B cell (primary cell): Measurements from ENCODE around the gene SERPINB7. TPM values are rescaled to one million over a fixed set of nuclear protein-coding genes. Genes with fewer than 3 reads are reported as not detected.

Source experiments
- ATAC-seq: fragments of 200-7000 bp; cut with Tn5 transposase; one replicate; pipeline ENCODE4 v1.10.0; 2021; ENCODE audit warnings: low read depth, mild to moderate bottlenecking, moderate number of reproducible peaks, moderate library complexity
- CTCF ChIA-PET: fragments of 350-600 bp; sonication (Branson Sonifier 250); formaldehyde crosslinking; loops from one replicate; lab custom pipeline; 2021; ENCODE audit warnings: antibody characterized with exemption, inconsistent platforms; lab: Charles Lee
- POLR2A ChIA-PET: fragments of 350-600 bp; sonication (Branson Sonifier 250); formaldehyde crosslinking; loops from one replicate; lab custom pipeline; 2021; ENCODE audit warnings: antibody characterized with exemption; lab: Charles Lee
- DNase-seq: peaks from one replicate; pipeline ENCODE4 v3.0.0; 2013
- H2AFZ ChIP-seq: 2 replicates; pipeline ENCODE4 v1.6.1; 2012; ENCODE audit warnings: mild to moderate bottlenecking, low read depth, low read length; ENCODE audit not compliant: insufficient read depth, poor library complexity, severe bottlenecking
- H3K27ac ChIP-seq, 2 donors: 1 replicate in 1 of 2; 2 replicates in 1 of 2; pipeline ENCODE4 v1.5.1; 2012 to 2013; ENCODE audit warnings: low read length in 2 of 2, mild to moderate bottlenecking in 2 of 2, moderate library complexity in 1 of 2
- H3K27me3 ChIP-seq, 4 experiments: fragments of 200-600 bp in 1 of 4; sonication (generic) in 1 of 4; replicated peaks in 1 of 4; 1 replicate in 2 of 4; 2 replicates in 2 of 4; pipeline versions ENCODE4 v1.6.1 to v1.7.0; 2013 to 2016; ENCODE audit warnings: low read length in 3 of 4, mild to moderate bottlenecking in 2 of 4, mixed read lengths in 1 of 4, moderate library complexity in 1 of 4; ENCODE audit not compliant: insufficient read depth in 4 of 4, control insufficient read depth in 3 of 4; ENCODE audit errors: control extremely low read depth in 1 of 4
- H3K36me3 ChIP-seq, 2 experiments: replicated peaks in 1 of 2; 1 replicate in 1 of 2; 2 replicates in 1 of 2; pipeline versions ENCODE4 v1.6.1 to v1.7.1; 2013; ENCODE audit warnings: low read length in 1 of 2; ENCODE audit not compliant: insufficient read depth in 2 of 2, control insufficient read depth in 1 of 2; ENCODE audit errors: control extremely low read depth in 1 of 2, extremely low read depth in 1 of 2
- H3K4me1 ChIP-seq, 2 donors: fragments of 200-600 bp in 1 of 2; sonication (generic) in 1 of 2; 1 replicate in 1 of 2; 2 replicates in 1 of 2; pipeline versions ENCODE4 v1.5.1 to v1.6.1; 2013 to 2017; ENCODE audit warnings: low read length in 2 of 2; ENCODE audit not compliant: control insufficient read depth in 2 of 2, insufficient read depth in 2 of 2
- H3K4me2 ChIP-seq: replicated peaks from 2 replicates; pipeline ENCODE3; 2012; ENCODE audit warnings: mild to moderate bottlenecking, low read depth, low read length; ENCODE audit not compliant: poor library complexity, severe bottlenecking
- H3K4me3 ChIP-seq, 5 experiments: fragments of 200-600 bp in 1 of 5; sonication (generic) in 1 of 5; 1 replicate in 3 of 5; 2 replicates in 2 of 5; pipeline versions ENCODE4 v1.5.1 to v1.7.0; 2011 to 2016; ENCODE audit warnings: low read length in 4 of 5, mild to moderate bottlenecking in 4 of 5, low read depth in 2 of 5, control low read depth in 1 of 5, moderate library complexity in 1 of 5; ENCODE audit not compliant: insufficient read depth in 1 of 5; ENCODE audit errors: control extremely low read depth in 1 of 5, extremely low read depth in 1 of 5
- H3K79me2 ChIP-seq: fragments of 200-600 bp; sonication (generic); one replicate; pipeline ENCODE4 v1.6.0; 2016; ENCODE audit warnings: low read length; ENCODE audit not compliant: control insufficient read depth, insufficient read depth
- H3K9ac ChIP-seq: fragments of 200-600 bp; sonication (generic); 2 replicates; pipeline ENCODE4 v1.6.1; 2017; ENCODE audit warnings: mild to moderate bottlenecking, low read length, moderate library complexity
- H3K9me3 ChIP-seq, 3 donors: one replicate each; pipeline versions ENCODE4 v1.6.1 to v1.7.1; 2013; ENCODE audit warnings: low read length in 2 of 3; ENCODE audit not compliant: control insufficient read depth in 2 of 3, insufficient read depth in 1 of 3; ENCODE audit errors: control extremely low read depth in 1 of 3
- H4K20me1 ChIP-seq: 2 replicates; pipeline ENCODE4 v1.6.0; 2012; ENCODE audit warnings: mild to moderate bottlenecking, low read length; ENCODE audit not compliant: insufficient read depth, control insufficient read depth, poor library complexity, severe bottlenecking
- H3K27ac Mint-ChIP-seq: one replicate; pipeline ENCODE4 v1.8.0; 2021; ENCODE audit warnings: mixed read lengths
- H3K27me3 Mint-ChIP-seq: one replicate; pipeline ENCODE4 v1.8.0; 2021; ENCODE audit warnings: mixed read lengths
- H3K4me1 Mint-ChIP-seq: one replicate; pipeline ENCODE4 v1.8.0; 2021; ENCODE audit warnings: mixed read lengths
- H3K4me3 Mint-ChIP-seq: one replicate; pipeline ENCODE4 v1.8.0; 2021; ENCODE audit warnings: mixed read lengths
- H3K9me3 Mint-ChIP-seq: one replicate; pipeline ENCODE4 v1.8.0; 2022; ENCODE audit warnings: mixed read lengths; ENCODE audit not compliant: insufficient read depth
- CTCF ChIP-seq: fragments of 200-600 bp; IDR thresholded peaks from one replicate; pipeline ENCODE4 v1.8.0; 2022; ENCODE audit warnings: antibody characterized with exemption, mild to moderate bottlenecking
- EZH2 ChIP-seq: IDR thresholded peaks from 2 replicates; pipeline ENCODE4 v1.6.1; 2012; ENCODE audit warnings: borderline replicate concordance, low read depth, mild to moderate bottlenecking, moderate library complexity, low read length; ENCODE audit not compliant: insufficient read depth, poor library complexity, severe bottlenecking
- WGBS: methylation state at CpG from one replicate; pipeline ENCODE4 v1.1.5; 2013; ENCODE audit warnings: missing lambda C conversion rate; ENCODE audit not compliant: insufficient coverage; 5-methylcytosine and 5-hydroxymethylcytosine counted together
- intact Hi-C: fragments of 100-400 bp; cut with micrococcal nuclease; formaldehyde crosslinking; loops from one replicate; pipeline ENCODE4 v1.10.0; 2022
- polyA plus RNA-seq: library from polyadenylated mRNA; depleted of rRNA; stranded (reverse); fragments of >200 nt; gene quantifications from 2 replicates; pipeline ENCODE4 v1.2.3, GENCODE V29; 2012
- total RNA-seq, 2 donors: library from RNA; stranded (reverse); fragments of 120-200 nt in 1 of 2; gene quantifications; 1 replicate in 1 of 2; 2 replicates in 1 of 2; pipeline versions ENCODE4 v1.2.3 to v1.2.4, GENCODE V29; 2013 to 2022

Gene SERPINB7
- total and polyA plus RNA-seq, 2 donors (not counting 1 experiment from before 2014, with no cell fraction given): not detected

DNA sequence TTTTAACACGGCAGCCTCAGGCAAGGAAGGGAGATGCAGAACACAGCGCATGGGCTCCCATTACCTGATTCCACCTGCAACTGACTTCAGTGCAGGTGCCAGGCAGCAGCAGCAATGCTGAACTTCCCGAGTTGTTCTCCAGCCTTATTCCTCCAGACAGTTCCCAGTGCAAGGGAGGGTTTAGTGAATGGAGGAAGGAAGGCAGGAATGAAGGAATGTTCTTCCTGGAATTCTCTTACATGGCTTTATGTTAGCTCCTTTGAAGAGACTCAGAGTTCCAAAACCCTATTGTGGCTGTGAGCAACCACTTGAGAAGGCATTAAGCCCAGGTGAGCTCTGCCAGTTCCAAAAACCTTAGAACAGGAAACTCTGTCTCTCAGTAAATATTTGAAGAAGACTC lies 45.5 kb downstream of the SERPINB7 start:
- Histone ChIP-seq H3K9me3 (peaks cover 1 to 8% (median 2%) of the 10 kb centered on the region in 3 donors), H3K36me3 (no peaks in the 10 kb centered on the region), H3K27me3 (peaks cover 0 to 14% (median 6%) of the 10 kb centered on the region in 4 experiments), H3K79me2 (no peaks in the 10 kb centered on the region), H3K4me1 (no peaks in the 10 kb centered on the region), H2AFZ (no peak overlapping the region), H3K9ac (no peak overlapping the region), H3K4me2 (no peak overlapping the region), H3K27ac (no peak overlapping the region), H3K4me3 (no peak overlapping the region), H4K20me1 (no peaks in the 10 kb centered on the region)
- no peak for TF ChIP-seq CTCF
- TF ChIP-seq EZH2: no peak
- intact Hi-C loops: loop anchor here (5.0 kb wide), 1 partner anchor 117 kb away; no protein-coding TSS in a partner anchor
- no peak for DNase-seq
- Mint-ChIP-seq H3K9me3 (peaks cover 3% of the 10 kb centered on the region), H3K4me3 (no peak overlapping the region), H3K4me1 (no peaks in the 10 kb centered on the region), H3K27me3 (peaks cover 25% of the 10 kb centered on the region), H3K27ac (no peak overlapping the region)
- CTCF ChIA-PET: no interaction called here
- no peak for ATAC-seq
- POLR2A ChIA-PET: no interaction called here
- WGBS: 100% methylated on average over 2 of the region's 3 CpGs

- peak; percentile 17 for DNase-seq
Measured at GRCh38 chr18:63823516-63824219, 48.5 kb downstream of the SERPINB7 start.

More at GRCh38 chr18:63823516-63824219, 48.5 kb downstream of the SERPINB7 start:
- no peak overlapping the region for H3K4me3 Mint-ChIP-seq
- ATAC-seq: no peak
- no peak overlapping the region for H3K9ac ChIP-seq
- no peaks in the 10 kb centered on the region for H3K9me3 ChIP-seq
- 79% methylated on average over 2 of the region's 10 CpGs for WGBS
- H3K4me2 ChIP-seq: no peak overlapping the region
- peaks cover 18% of the 10 kb centered on the region for H3K27me3 Mint-ChIP-seq
- no peaks in the 10 kb centered on the region for H3K36me3 ChIP-seq
- intact Hi-C loops: loop anchor here (2.0 to 5.0 kb wide), 2 partner anchors 114 to 155 kb away; no protein-coding TSS in a partner anchor
- no peak overlapping the region for H2AFZ ChIP-seq
- no peak overlapping the region for H3K27ac ChIP-seq
- H3K79me2 ChIP-seq: no peaks in the 10 kb centered on the region
- no peak overlapping the region for H3K27ac Mint-ChIP-seq
- no peak overlapping the region for H3K4me3 ChIP-seq
- no peaks in the 10 kb centered on the region for H3K4me1 Mint-ChIP-seq
- ChIA-PET POLR2A (no interaction called here), CTCF (interaction anchor here (1.0 to 1.9 kb wide), 3 partner anchors 11 to 112 kb away, joined by 3 to 11 read pairs (median 3); no protein-coding TSS in a partner anchor)
- no peaks in the 10 kb centered on the region for H4K20me1 ChIP-seq
- H3K27me3 ChIP-seq: peaks cover 0 to 8% (median 4%) of the 10 kb centered on the region in 4 experiments
- TF ChIP-seq CTCF (peak; percentile 14), EZH2 (no peak)
- no peaks in the 10 kb centered on the region for H3K9me3 Mint-ChIP-seq
- H3K4me1 ChIP-seq: no peaks in the 10 kb centered on the region
